H1 (cell line): ENCODE measurements around the gene TRIM24. TPM values are rescaled to one million over a fixed set of nuclear protein-coding genes. Genes with fewer than 3 reads are reported as not detected.
A peak's percentile ranks its signal among the peaks of the same experiment; 100 is the strongest.

Source experiments
- CTCF ChIA-PET: fragments of 300-600 bp; sonication (Branson Sonifier 250); formaldehyde crosslinking; loops from one replicate; lab custom pipeline; 2021; ENCODE audit not compliant: partially characterized antibody; lab: Charles Lee
- POLR2A ChIA-PET: fragments of 300-600 bp; sonication (Branson Sonifier 250); formaldehyde crosslinking; loops from one replicate; lab custom pipeline; 2021; ENCODE audit warnings: inconsistent platforms; ENCODE audit not compliant: partially characterized antibody; lab: Charles Lee
- DNase-seq, 2 experiments: peaks; one replicate each; pipeline versions ENCODE4 v3.0.0 to v3.0.0-alpha.2; 2010 to 2022; ENCODE audit warnings: low spot score in 2 of 2, low read depth in 1 of 2, mixed read lengths in 1 of 2
- FAIRE-seq: peaks from 2 replicates; lab custom pipeline; 2011; peaks lifted over from hg19 to GRCh38; lab: Jason Lieb, UNC
- H2AFZ ChIP-seq: 2 replicates; pipeline ENCODE4 v1.8.1; 2012; ENCODE audit warnings: low read length, inconsistent platforms
- H2AK5ac ChIP-seq: 2 replicates; pipeline ENCODE4 v1.6.1; 2013; ENCODE audit warnings: low read depth, low read length
- H2BK120ac ChIP-seq: replicated peaks from 2 replicates; pipeline ENCODE3; 2013; ENCODE audit warnings: low read depth, low read length, inconsistent platforms
- H2BK12ac ChIP-seq: 2 replicates; pipeline ENCODE4 v1.6.1; 2013; ENCODE audit warnings: low read depth, low read length
- H2BK15ac ChIP-seq: 2 replicates; pipeline ENCODE4 v1.6.1; 2013; ENCODE audit warnings: low read length
- H2BK20ac ChIP-seq: 2 replicates; pipeline ENCODE4 v1.6.1; 2013; ENCODE audit warnings: low read length
- H2BK5ac ChIP-seq: 2 replicates; pipeline ENCODE4 v1.6.1; 2013; ENCODE audit warnings: low read depth, low read length
- H3K14ac ChIP-seq: 2 replicates; pipeline ENCODE4 v1.6.1; 2013; ENCODE audit warnings: inconsistent platforms; ENCODE audit not compliant: insufficient read length
- H3K18ac ChIP-seq: 2 replicates; pipeline ENCODE4 v1.6.1; 2013; ENCODE audit warnings: low read length; ENCODE audit errors: extremely low read depth
- H3K23ac ChIP-seq: 2 replicates; pipeline ENCODE4 v1.6.1; 2013; ENCODE audit warnings: inconsistent platforms; ENCODE audit not compliant: insufficient read length
- H3K23me2 ChIP-seq: 2 replicates; pipeline ENCODE4 v1.6.1; 2013; ENCODE audit warnings: low read depth, low read length
- H3K27ac ChIP-seq: 2 replicates; pipeline ENCODE4 v1.6.1; 2011; ENCODE audit warnings: low read depth, low read length, inconsistent platforms
- H3K27me3 ChIP-seq, 4 experiments: replicated peaks in 1 of 4; 1 replicate in 1 of 4; 2 replicates in 3 of 4; pipeline versions ENCODE4 v1.6.1 to v1.8.1; 2011 to 2013; ENCODE audit warnings: low read length in 3 of 4, mild to moderate bottlenecking in 3 of 4, inconsistent platforms in 2 of 4, mixed read lengths in 2 of 4, moderate library complexity in 1 of 4; ENCODE audit not compliant: control insufficient read depth in 3 of 4, insufficient read depth in 3 of 4; ENCODE audit errors: extremely low read depth in 1 of 4
- H3K36me3 ChIP-seq, 4 experiments: 2 replicates each; pipeline versions ENCODE4 v1.6.1 to v1.8.1; 2011 to 2013; ENCODE audit warnings: mild to moderate bottlenecking in 4 of 4, low read length in 3 of 4, moderate library complexity in 2 of 4, control low read depth in 1 of 4, inconsistent platforms in 1 of 4; ENCODE audit not compliant: insufficient read depth in 4 of 4, control insufficient read depth in 2 of 4
- H3K4ac ChIP-seq: replicated peaks from 2 replicates; pipeline ENCODE3; 2013; ENCODE audit warnings: low read length, low read depth, mixed read lengths, inconsistent platforms; ENCODE audit not compliant: insufficient read length
- H3K4me1 ChIP-seq, 4 experiments: replicated peaks in 1 of 4; 1 replicate in 1 of 4; 2 replicates in 3 of 4; pipeline versions ENCODE4 v1.6.1 to v1.8.1; 2011 to 2013; ENCODE audit warnings: low read length in 3 of 4, inconsistent platforms in 2 of 4, mixed read lengths in 1 of 4; ENCODE audit not compliant: insufficient read depth in 4 of 4, control insufficient read depth in 3 of 4
- H3K4me2 ChIP-seq, 2 experiments: 2 replicates each; pipeline versions ENCODE4 v1.6.1 to v1.8.1; 2011 to 2013; ENCODE audit warnings: low read depth in 2 of 2, low read length in 2 of 2, control low read depth in 1 of 2, inconsistent platforms in 1 of 2, mild to moderate bottlenecking in 1 of 2; ENCODE audit not compliant: insufficient read depth in 1 of 2
- H3K4me3 ChIP-seq, 4 experiments: fragments of 200-600, 300-600 bp in 1 of 4; sonication (generic), shearing (Covaris generic), sonication (Bioruptor Twin) in 1 of 4; 2 replicates each; pipeline versions ENCODE4 v1.5.1 to v1.8.1; 2011 to 2016; ENCODE audit warnings: low read length in 4 of 4, low read depth in 3 of 4, control low read depth in 2 of 4, inconsistent platforms in 2 of 4, mild to moderate bottlenecking in 2 of 4, mixed read lengths in 1 of 4, moderate library complexity in 1 of 4; ENCODE audit not compliant: insufficient read depth in 2 of 4; ENCODE audit errors: extremely low read depth in 1 of 4
- H3K56ac ChIP-seq: replicated peaks from 2 replicates; pipeline ENCODE3; 2013; ENCODE audit warnings: low read depth, mild to moderate bottlenecking, mixed read lengths, low read length, inconsistent platforms; ENCODE audit not compliant: insufficient read length
- H3K79me1 ChIP-seq: 2 replicates; pipeline ENCODE4 v1.6.1; 2013; ENCODE audit warnings: low read depth, low read length, control low read depth
- H3K79me2 ChIP-seq, 2 experiments: 2 replicates each; pipeline versions ENCODE4 v1.6.1 to v1.8.1; 2012 to 2013; ENCODE audit warnings: low read length in 2 of 2, mild to moderate bottlenecking in 2 of 2, inconsistent platforms in 1 of 2; ENCODE audit not compliant: insufficient read depth in 2 of 2, control insufficient read depth in 1 of 2
- H3K9ac ChIP-seq, 4 experiments: replicated peaks in 1 of 4; 1 replicate in 1 of 4; 2 replicates in 3 of 4; pipeline versions ENCODE4 v1.6.1 to v1.8.1; 2011 to 2013; ENCODE audit warnings: low read depth in 3 of 4, low read length in 3 of 4, control low read depth in 2 of 4, mild to moderate bottlenecking in 2 of 4, moderate library complexity in 2 of 4, inconsistent platforms in 1 of 4; ENCODE audit errors: extremely low read depth in 1 of 4
- H3K9me3 ChIP-seq, 2 experiments: 2 replicates each; pipeline versions ENCODE4 v1.6.1 to v1.8.1; 2012 to 2013; ENCODE audit warnings: mild to moderate bottlenecking in 2 of 2, moderate library complexity in 2 of 2, control low read depth in 1 of 2, inconsistent platforms in 1 of 2, low read depth in 1 of 2, low read length in 1 of 2, mixed read lengths in 1 of 2; ENCODE audit not compliant: insufficient read depth in 2 of 2
- H4K20me1 ChIP-seq, 2 experiments: replicated peaks in 1 of 2; 2 replicates each; pipeline versions ENCODE3 to v1.8.1; 2011 to 2013; ENCODE audit warnings: inconsistent platforms in 2 of 2, low read length in 2 of 2, mild to moderate bottlenecking in 1 of 2; ENCODE audit not compliant: insufficient read depth in 2 of 2, control insufficient read depth in 1 of 2
- H4K5ac ChIP-seq: 2 replicates; pipeline ENCODE4 v1.6.1; 2013; ENCODE audit warnings: low read length, low read depth, mixed read lengths, inconsistent platforms; ENCODE audit not compliant: insufficient read length
- H4K8ac ChIP-seq: 2 replicates; pipeline ENCODE4 v1.8.0; 2013; ENCODE audit warnings: mild to moderate bottlenecking, moderate library complexity, low read length, inconsistent platforms; ENCODE audit not compliant: insufficient read depth; ENCODE audit errors: extremely low read depth
- H4K91ac ChIP-seq: replicated peaks from 2 replicates; pipeline ENCODE3; 2013; ENCODE audit warnings: low read length, mixed read lengths, inconsistent platforms; ENCODE audit not compliant: insufficient read length
- ATF2 ChIP-seq: IDR thresholded peaks from 2 replicates; pipeline ENCODE4 v1.6.1; 2012; ENCODE audit warnings: low read length, inconsistent platforms
- CHD1 ChIP-seq: IDR thresholded peaks from 2 replicates; pipeline ENCODE4 v1.6.1; 2012; ENCODE audit warnings: low read depth, low read length, improper control_type of control experiment
- MAX ChIP-seq: IDR thresholded peaks from 2 replicates; pipeline ENCODE4 v1.6.1; 2012; ENCODE audit warnings: inconsistent platforms
- RAD21 ChIP-seq, 2 experiments: IDR thresholded peaks in 1 of 2; conservative IDR thresholded peaks in 1 of 2; 2 replicates each; pipeline ENCODE4 v1.6.1; 2011; ENCODE audit warnings: low read depth in 2 of 2, low read length in 2 of 2, improper control_type of control experiment in 1 of 2, inconsistent platforms in 1 of 2, mild to moderate bottlenecking in 1 of 2, moderate library complexity in 1 of 2
- TBP ChIP-seq: IDR thresholded peaks from 2 replicates; pipeline ENCODE4 v1.6.1; 2011; ENCODE audit warnings: low read depth, low read length, improper control_type of control experiment
- USF2 ChIP-seq: IDR thresholded peaks from 2 replicates; pipeline ENCODE4 v1.6.1; 2011; ENCODE audit warnings: low read length, improper control_type of control experiment
- WGBS, 2 experiments: shearing (Covaris generic) in 1 of 2; methylation state at CpG; one replicate each; pipeline versions ENCODE4 v1.1.6 to v1.1.7; 2013 to 2015; ENCODE audit warnings: low lambda C conversion rate in 2 of 2, mixed read lengths in 2 of 2, inconsistent platforms in 1 of 2, low coverage in 1 of 2, missing lambda C conversion rate in 1 of 2; ENCODE audit not compliant: insufficient replicate concordance in 2 of 2, insufficient coverage in 1 of 2, insufficient read length in 1 of 2; ENCODE audit errors: extremely low coverage in 1 of 2, missing lambda C conversion rate in 1 of 2; 5-methylcytosine and 5-hydroxymethylcytosine counted together
- polyA plus RNA-seq, 7 experiments: library from polyadenylated mRNA; depleted of rRNA in 3 of 7; stranded (reverse) in 5 of 7; unstranded in 2 of 7; fragments of >200 nt in 5 of 7; fragments of 200-250 nt in 2 of 7; gene quantifications; 1 replicate in 5 of 7; 2 replicates in 1 of 7; 4 replicates in 1 of 7; pipeline versions ENCODE4 v1.2.1 to v1.2.3, GENCODE V29; 2011 to 2013; ENCODE audit warnings: missing spikeins in 2 of 7, mixed read lengths in 2 of 7
- total RNA-seq: library from RNA; stranded (reverse); fragmentation: NEBNext Ultra II Directional; extraction: Animal tissue kit (Norgen Biotek cat#: 25700); gene quantifications from 2 replicates; pipeline ENCODE4 v1.2.1, GENCODE V29; 2021

The TRIM24 gene
- total and polyA plus RNA-seq, 2 of the 8 experiments (the other 6 are each of a cell fraction or from before 2014, with no cell fraction given): 67.6 to 149 TPM

GRCh38 chr7:138458576-138459412 lies 1.3 kb upstream of the TRIM24 start:
- Histone ChIP-seq H4K20me1 (peaks cover 12 to 19% of the 10 kb centered on the region in 2 experiments), H3K9ac (peak overlapping the region in 3 of 4 experiments; percentile 39 to 77 (median 66); a peak in 6 of 7 replicates)
- TF ChIP-seq ATF2: no peak
- peak; percentile 55; the same call in 1 of the 2 replicates for TF ChIP-seq CHD1
- no peak for TF ChIP-seq USF2
- peak; percentile 40; the same call in 1 of the 2 replicates for TF ChIP-seq MAX
- peak in 1 of 2 experiments; percentile 31; a peak in 3 of 4 replicates for TF ChIP-seq RAD21 (IDR thresholded peaks at IDR 0.05 in 1 of 2, conservative IDR thresholded peaks at IDR 0.05 in 1 of 2; ENCODE audit: low read depth in 2 of 2, low read length in 2 of 2)
- peak; percentile 89 for TF ChIP-seq TBP

More at GRCh38 chr7:138458576-138459412, 1.3 kb upstream of the TRIM24 start:
- H3K36me3 ChIP-seq: peaks cover 0 to 25% (median 5%) of the 10 kb centered on the region in 4 experiments; a peak in 4 of 8 replicates
- no peak overlapping the region for H2BK15ac ChIP-seq
- H2AK5ac ChIP-seq: peak overlapping the region; percentile 94; the same call in 1 of the 2 replicates
- peak overlapping the region; percentile 52 to 56 for H3K4me2 ChIP-seq
- WGBS, 2 experiments: 1% methylated on average over 18 of the region's 18 CpGs; no CpG with 5 or more reads in 1 of the 2 experiments
- H4K8ac ChIP-seq: peak overlapping the region; percentile 88; the same call in 1 of the 2 replicates
- POLR2A ChIA-PET: interaction anchor here (0.6 to 3.5 kb wide), 34 partner anchors 9 to 1375 kb away, joined by 3 to 27 read pairs (median 4); no protein-coding TSS in a partner anchor
- peaks cover 29 to 36% of the 10 kb centered on the region in 2 experiments for H3K79me2 ChIP-seq
- no peak overlapping the region for H3K56ac ChIP-seq
- peak overlapping the region; percentile 96; the same call in 1 of the 2 replicates for H2BK12ac ChIP-seq
- no peaks in the 10 kb centered on the region for H3K79me1 ChIP-seq
- no peak overlapping the region for H3K14ac ChIP-seq
- peak overlapping the region; percentile 45 for H2BK120ac ChIP-seq
- H3K23me2 ChIP-seq: peaks cover 6% of the 10 kb centered on the region
- H3K27me3 ChIP-seq: no peaks in the 10 kb centered on the region
- FAIRE-seq: peak; percentile 81
- H2AFZ ChIP-seq: no peak overlapping the region
- H3K18ac ChIP-seq: peak overlapping the region; percentile 98
- H4K5ac ChIP-seq: peak overlapping the region; percentile 78
- peaks cover 0 to 3% of the 10 kb centered on the region in 2 experiments; a peak in 1 of 4 replicates for H3K9me3 ChIP-seq
- CTCF ChIA-PET: interaction anchor here (0.7 to 1.6 kb wide), 3 partner anchors 9 to 555 kb away, joined by 3 to 6 read pairs (median 3); no protein-coding TSS in a partner anchor
- peak overlapping the region; percentile 37 to 80 (median 62) for H3K4me3 ChIP-seq
- peak overlapping the region; percentile 85 for H3K27ac ChIP-seq
- peak overlapping the region; percentile 94; the same call in 1 of the 2 replicates for H2BK20ac ChIP-seq
- peak overlapping the region; percentile 98 for H2BK5ac ChIP-seq
- H3K23ac ChIP-seq: no peak overlapping the region
- DNase-seq: peak; percentile 63 to 90
- H3K4ac ChIP-seq: no peak overlapping the region
- peaks cover 0 to 10% (median 6%) of the 10 kb centered on the region in 4 experiments; a peak in 4 of 7 replicates for H3K4me1 ChIP-seq
- peak overlapping the region; percentile 75 for H4K91ac ChIP-seq
